GM23338 (cell line): ENCODE measurements around the gene RAB43. TPM values are rescaled to one million over a fixed set of nuclear protein-coding genes. Genes with fewer than 3 reads are reported as not detected.

ENCODE experiments used
- ATAC-seq: fragments of 200-7000 bp; cut with Tn5 transposase; 3 replicates; pipeline ENCODE4 v1.9.1; 2020
- DNase-seq: peaks from one replicate; pipeline ENCODE4 v3.0.0-alpha.2; 2015; ENCODE audit warnings: low spot score
- H2AFZ ChIP-seq: fragments of 200-600 bp; sonication (generic); 2 replicates; pipeline ENCODE4 v1.8.0; 2016; ENCODE audit warnings: antibody characterized with exemption, mild to moderate bottlenecking, moderate library complexity
- H3F3A ChIP-seq: fragments of 200-600 bp; sonication (generic); replicated peaks from 2 replicates; pipeline ENCODE4 v1.8.0; 2017; ENCODE audit warnings: antibody characterized with exemption, mixed run types, low read depth
- H3K27ac ChIP-seq: fragments of 200-600 bp; sonication (generic); 2 replicates; pipeline ENCODE4 v1.6.1; 2016; ENCODE audit warnings: low read depth
- H3K27me3 ChIP-seq: fragments of 200-600 bp; sonication (generic); 2 replicates; pipeline ENCODE4 v1.8.0; 2016; ENCODE audit warnings: mild to moderate bottlenecking, mixed run types, moderate library complexity; ENCODE audit not compliant: insufficient read depth
- H3K36me3 ChIP-seq: fragments of 200-600 bp; sonication (generic); 2 replicates; pipeline ENCODE4 v1.8.0; 2016; ENCODE audit warnings: mild to moderate bottlenecking; ENCODE audit not compliant: insufficient read depth
- H3K4me1 ChIP-seq: fragments of 200-600 bp; sonication (generic); 2 replicates; pipeline ENCODE4 v1.8.0; 2016; ENCODE audit warnings: mild to moderate bottlenecking, moderate library complexity; ENCODE audit not compliant: insufficient read depth
- H3K4me2 ChIP-seq: fragments of 200-600 bp; sonication (generic); 2 replicates; pipeline ENCODE4 v1.7.1; 2017; ENCODE audit warnings: mixed run types
- H3K4me3 ChIP-seq: fragments of 200-600 bp; sonication (generic); 2 replicates; pipeline ENCODE4 v1.6.1; 2016; ENCODE audit warnings: mixed run types
- H3K79me2 ChIP-seq: fragments of 200-600 bp; sonication (generic); replicated peaks from 2 replicates; pipeline ENCODE4 v1.8.0; 2017; ENCODE audit warnings: mild to moderate bottlenecking; ENCODE audit not compliant: insufficient read depth
- H3K9me2 ChIP-seq: fragments of 200-600 bp; sonication (generic); 2 replicates; pipeline ENCODE4 v1.8.0; 2017; ENCODE audit not compliant: insufficient read depth
- H4K20me1 ChIP-seq: fragments of 200-600 bp; sonication (generic); replicated peaks from 2 replicates; pipeline ENCODE4 v1.8.0; 2017; ENCODE audit warnings: mild to moderate bottlenecking; ENCODE audit not compliant: insufficient read depth
- H3K27ac Mint-ChIP-seq: 2 replicates; pipeline ENCODE4 v1.8.0; 2020; ENCODE audit warnings: inconsistent platforms, mild to moderate bottlenecking, moderate library complexity, mixed read lengths
- H3K27me3 Mint-ChIP-seq: 3 replicates; pipeline ENCODE4 v1.8.0; 2022; ENCODE audit warnings: low read depth, mild to moderate bottlenecking, moderate library complexity, mixed read lengths, inconsistent platforms; ENCODE audit not compliant: insufficient read depth, poor library complexity
- H3K36me3 Mint-ChIP-seq: 3 replicates; pipeline ENCODE4 v1.8.0; 2021; ENCODE audit warnings: low read depth, mild to moderate bottlenecking, inconsistent platforms, moderate library complexity, mixed read lengths
- H3K4me1 Mint-ChIP-seq: 3 replicates; pipeline ENCODE4 v1.8.0; 2020; ENCODE audit warnings: mild to moderate bottlenecking, inconsistent platforms, mixed read lengths
- H3K4me3 Mint-ChIP-seq: 3 replicates; pipeline ENCODE4 v1.8.0; 2021; ENCODE audit warnings: moderate library complexity, mild to moderate bottlenecking, inconsistent platforms, mixed read lengths
- H3K9me3 Mint-ChIP-seq: 3 replicates; pipeline ENCODE4 v1.8.0; 2020; ENCODE audit warnings: moderate library complexity, mild to moderate bottlenecking, inconsistent platforms, mixed read lengths
- CREB1 ChIP-seq: fragments of 250-450 bp; sonication (Bioruptor Pico); IDR thresholded peaks from 2 replicates; pipeline ENCODE4 v1.5.0; 2020; ENCODE audit warnings: low read depth, mild to moderate bottlenecking, moderate library complexity
- ETS1 ChIP-seq: IDR thresholded peaks from 2 replicates; pipeline ENCODE4 v1.6.1; 2016; ENCODE audit warnings: antibody characterized with exemption
- EZH2 ChIP-seq: fragments of 200-600 bp; sonication (generic); IDR thresholded peaks from one replicate; pipeline ENCODE4 v1.8.0; 2017; ENCODE audit warnings: antibody characterized with exemption, mild to moderate bottlenecking, low read depth; ENCODE audit not compliant: unreplicated experiment
- EZH2phosphoT487 ChIP-seq: fragments of 200-600 bp; sonication (generic); IDR thresholded peaks from one replicate; pipeline ENCODE4 v1.8.1; 2018; ENCODE audit warnings: antibody characterized with exemption; ENCODE audit not compliant: unreplicated experiment
- JUNB ChIP-seq: IDR thresholded peaks from one replicate; pipeline ENCODE4 v1.6.1; 2016; ENCODE audit warnings: antibody characterized with exemption; ENCODE audit not compliant: unreplicated experiment
- NANOG ChIP-seq: IDR thresholded peaks from 2 replicates; pipeline ENCODE4 v1.6.1; 2016; ENCODE audit warnings: antibody characterized with exemption, borderline replicate concordance
- POLR2AphosphoS5 ChIP-seq: IDR thresholded peaks from 2 replicates; pipeline ENCODE4 v1.6.1; 2016; ENCODE audit warnings: antibody characterized with exemption, low read depth
- STAT1 ChIP-seq: IDR thresholded peaks from one replicate; pipeline ENCODE4 v1.6.1; 2016; ENCODE audit warnings: antibody characterized with exemption; ENCODE audit not compliant: unreplicated experiment
- ZNF114 ChIP-seq: fragments of 250-450 bp; sonication (Bioruptor Pico); IDR thresholded peaks from 2 replicates; pipeline ENCODE4 v1.5.0; 2020; ENCODE audit warnings: mild to moderate bottlenecking, moderate library complexity
- ZNF331 ChIP-seq: fragments of 250-450 bp; sonication (Bioruptor Pico); IDR thresholded peaks from 2 replicates; pipeline ENCODE4 v1.5.0; 2020; ENCODE audit warnings: low read depth, mild to moderate bottlenecking, moderate library complexity
- ZNF462 ChIP-seq: fragments of 250-450 bp; sonication (Bioruptor Pico); IDR thresholded peaks from 2 replicates; pipeline ENCODE4 v1.5.0; 2020; ENCODE audit warnings: mild to moderate bottlenecking, moderate library complexity
- polyA plus RNA-seq: library from polyadenylated mRNA; unstranded; fragments of >200 nt; fragmentation: Nextera tagmentation; extraction: Ambion mirVana; gene quantifications from 2 replicates; pipeline ENCODE4 v1.2.1, GENCODE V29; 2016
- total RNA-seq: library from RNA; depleted of rRNA; stranded (reverse); fragments of >200 nt; shearing (Covaris generic); gene quantifications from 2 replicates; pipeline ENCODE4 v1.2.3, GENCODE V29; 2014
- TF ChIP-seq, protein P1 (sequence below), 2 experiments: fragments of 200-600 bp in 1 of 2; sonication (generic) in 1 of 2; conservative IDR thresholded peaks; 2 replicates each; pipeline versions ENCODE4 v1.5.1 to v1.6.1; 2016 to 2017; ENCODE audit warnings: antibody characterized with exemption in 2 of 2, low read depth in 2 of 2, mild to moderate bottlenecking in 2 of 2, moderate library complexity in 1 of 2
- TF ChIP-seq, protein P2 (sequence below): IDR thresholded peaks from one replicate; pipeline ENCODE4 v1.6.1; 2018; ENCODE audit warnings: antibody characterized with exemption; ENCODE audit not compliant: unreplicated experiment

RAB43 gene
- total and polyA plus RNA-seq, 2 experiments from 2014 or later, result 5.7 to 37.0 TPM

GRCh38 chr3:129038121-129038855 is 83.3 kb downstream of the RAB43 start:
- no peaks in the 10 kb centered on the region for H3K36me3 Mint-ChIP-seq

More at GRCh38 chr3:129038121-129038855, 83.3 kb downstream of the RAB43 start:
- no peaks in the 10 kb centered on the region for H3F3A ChIP-seq
- DNase-seq, result no peak
- peak; percentile 29 for ATAC-seq
- no peak overlapping the region for H3K4me2 ChIP-seq
- no peak overlapping the region for H3K4me3 Mint-ChIP-seq
- H3K27me3 ChIP-seq, result no peaks in the 10 kb centered on the region
- H3K27ac Mint-ChIP-seq, result no peak overlapping the region
- H3K9me2 ChIP-seq, result no peaks in the 10 kb centered on the region
- H3K9me3 Mint-ChIP-seq, result no peaks in the 10 kb centered on the region; the same call in 2 of the 3 replicates
- H3K27me3 Mint-ChIP-seq, result peaks cover 5% of the 10 kb centered on the region
- H4K20me1 ChIP-seq, result no peaks in the 10 kb centered on the region
- H3K27ac ChIP-seq, result no peak overlapping the region
- TF ChIP-seq ZNF331 (no peak), EZH2 (no peak), ETS1 (no peak), EZH2phosphoT487 (no peak), CREB1 (no peak), JUNB (no peak), ZNF114 (CRISPR knock-in tag) (no peak), STAT1 (no peak), ZNF462 (CRISPR knock-in tag) (no peak), POLR2AphosphoS5 (no peak), NANOG (no peak)
- TF ChIP-seq, protein P1, sequence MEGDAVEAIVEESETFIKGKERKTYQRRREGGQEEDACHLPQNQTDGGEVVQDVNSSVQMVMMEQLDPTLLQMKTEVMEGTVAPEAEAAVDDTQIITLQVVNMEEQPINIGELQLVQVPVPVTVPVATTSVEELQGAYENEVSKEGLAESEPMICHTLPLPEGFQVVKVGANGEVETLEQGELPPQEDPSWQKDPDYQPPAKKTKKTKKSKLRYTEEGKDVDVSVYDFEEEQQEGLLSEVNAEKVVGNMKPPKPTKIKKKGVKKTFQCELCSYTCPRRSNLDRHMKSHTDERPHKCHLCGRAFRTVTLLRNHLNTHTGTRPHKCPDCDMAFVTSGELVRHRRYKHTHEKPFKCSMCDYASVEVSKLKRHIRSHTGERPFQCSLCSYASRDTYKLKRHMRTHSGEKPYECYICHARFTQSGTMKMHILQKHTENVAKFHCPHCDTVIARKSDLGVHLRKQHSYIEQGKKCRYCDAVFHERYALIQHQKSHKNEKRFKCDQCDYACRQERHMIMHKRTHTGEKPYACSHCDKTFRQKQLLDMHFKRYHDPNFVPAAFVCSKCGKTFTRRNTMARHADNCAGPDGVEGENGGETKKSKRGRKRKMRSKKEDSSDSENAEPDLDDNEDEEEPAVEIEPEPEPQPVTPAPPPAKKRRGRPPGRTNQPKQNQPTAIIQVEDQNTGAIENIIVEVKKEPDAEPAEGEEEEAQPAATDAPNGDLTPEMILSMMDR (conservative IDR thresholded peaks at IDR 0.05; ENCODE audit: low read depth in 2 of 2), result no peak
- TF ChIP-seq, protein P2, sequence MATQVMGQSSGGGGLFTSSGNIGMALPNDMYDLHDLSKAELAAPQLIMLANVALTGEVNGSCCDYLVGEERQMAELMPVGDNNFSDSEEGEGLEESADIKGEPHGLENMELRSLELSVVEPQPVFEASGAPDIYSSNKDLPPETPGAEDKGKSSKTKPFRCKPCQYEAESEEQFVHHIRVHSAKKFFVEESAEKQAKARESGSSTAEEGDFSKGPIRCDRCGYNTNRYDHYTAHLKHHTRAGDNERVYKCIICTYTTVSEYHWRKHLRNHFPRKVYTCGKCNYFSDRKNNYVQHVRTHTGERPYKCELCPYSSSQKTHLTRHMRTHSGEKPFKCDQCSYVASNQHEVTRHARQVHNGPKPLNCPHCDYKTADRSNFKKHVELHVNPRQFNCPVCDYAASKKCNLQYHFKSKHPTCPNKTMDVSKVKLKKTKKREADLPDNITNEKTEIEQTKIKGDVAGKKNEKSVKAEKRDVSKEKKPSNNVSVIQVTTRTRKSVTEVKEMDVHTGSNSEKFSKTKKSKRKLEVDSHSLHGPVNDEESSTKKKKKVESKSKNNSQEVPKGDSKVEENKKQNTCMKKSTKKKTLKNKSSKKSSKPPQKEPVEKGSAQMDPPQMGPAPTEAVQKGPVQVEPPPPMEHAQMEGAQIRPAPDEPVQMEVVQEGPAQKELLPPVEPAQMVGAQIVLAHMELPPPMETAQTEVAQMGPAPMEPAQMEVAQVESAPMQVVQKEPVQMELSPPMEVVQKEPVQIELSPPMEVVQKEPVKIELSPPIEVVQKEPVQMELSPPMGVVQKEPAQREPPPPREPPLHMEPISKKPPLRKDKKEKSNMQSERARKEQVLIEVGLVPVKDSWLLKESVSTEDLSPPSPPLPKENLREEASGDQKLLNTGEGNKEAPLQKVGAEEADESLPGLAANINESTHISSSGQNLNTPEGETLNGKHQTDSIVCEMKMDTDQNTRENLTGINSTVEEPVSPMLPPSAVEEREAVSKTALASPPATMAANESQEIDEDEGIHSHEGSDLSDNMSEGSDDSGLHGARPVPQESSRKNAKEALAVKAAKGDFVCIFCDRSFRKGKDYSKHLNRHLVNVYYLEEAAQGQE, result no peak
- no peaks in the 10 kb centered on the region for H3K79me2 ChIP-seq
- H3K4me1 Mint-ChIP-seq, result peaks cover 34% of the 10 kb centered on the region
- H3K4me1 ChIP-seq, result peaks cover 14% of the 10 kb centered on the region
- H3K36me3 ChIP-seq, result no peaks in the 10 kb centered on the region
- H3K4me3 ChIP-seq, result no peak overlapping the region
- no peak overlapping the region for H2AFZ ChIP-seq
